HEK293 (cell line): Measurements from ENCODE around the gene ABCG8.
"Not testable (repeated sequence)": the region's sequence is repeated elsewhere in the genome, so short reads cannot be mapped to it uniquely, and the experiment has no call there.

Experiments used
- CTCF ChIA-PET: fragments of 350-600 bp; formaldehyde crosslinking; extraction: SDS; loops from one replicate; lab custom pipeline; 2021; ENCODE audit warnings: antibody characterized with exemption; lab: Yijun Ruan, JAX
- POLR2A ChIA-PET: fragments of 300-600 bp; formaldehyde crosslinking; extraction: SDS; loops from one replicate; lab custom pipeline; 2020; ENCODE audit warnings: antibody characterized with exemption, inconsistent platforms; lab: Yijun Ruan, JAX
- H3K27ac ChIP-seq: fragments of 200-500 bp; sonication (Bioruptor generic); 2 replicates; pipeline ENCODE4 v1.5.1; 2014; ENCODE audit warnings: low read depth, low read length, control low read depth, inconsistent platforms; ENCODE audit errors: extremely low read depth
- H3K36me3 ChIP-seq, 2 experiments: fragments of 200-500 bp in 1 of 2; sonication (Bioruptor generic) in 1 of 2; 1 replicate in 1 of 2; 2 replicates in 1 of 2; pipeline ENCODE4 v1.5.1; 2014 to 2017; ENCODE audit warnings: inconsistent platforms in 2 of 2, low read length in 2 of 2; ENCODE audit not compliant: control insufficient read depth in 2 of 2, insufficient read depth in 1 of 2
- H3K4me1 ChIP-seq: fragments of 200-500 bp; sonication (Bioruptor generic); 2 replicates; pipeline ENCODE4 v1.5.1; 2014; ENCODE audit warnings: mild to moderate bottlenecking, low read length, inconsistent platforms; ENCODE audit not compliant: control insufficient read depth, insufficient read depth
- H3K4me3 ChIP-seq: 2 replicates; pipeline ENCODE4 v1.5.1; 2011; ENCODE audit warnings: low read depth, mild to moderate bottlenecking, control low read depth, low read length, moderate library complexity
- H3K9me3 ChIP-seq: fragments of 200-500 bp; sonication (Bioruptor generic); 2 replicates; pipeline ENCODE4 v1.5.1; 2014; ENCODE audit warnings: low read depth, low read length, inconsistent platforms; ENCODE audit not compliant: control insufficient read depth, insufficient read depth
- AEBP2 ChIP-seq: fragments of 450-650 bp; formaldehyde crosslinking; IDR thresholded peaks from 2 replicates; pipeline ENCODE4 v1.5.1; 2016; ENCODE audit warnings: missing biosample characterization, missing genetic modification characterization, borderline replicate concordance
- GLIS1 ChIP-seq: fragments of 450-650 bp; formaldehyde crosslinking; IDR thresholded peaks from 2 replicates; pipeline ENCODE4 v1.5.1; 2016; ENCODE audit warnings: missing biosample characterization, missing genetic modification characterization
- PRDM1 ChIP-seq: fragments of 450-650 bp; formaldehyde crosslinking; IDR thresholded peaks from 2 replicates; pipeline ENCODE4; 2016; ENCODE audit warnings: missing biosample characterization, missing genetic modification characterization
- SP3 ChIP-seq: fragments of 450-650 bp; formaldehyde crosslinking; IDR thresholded peaks from 2 replicates; pipeline ENCODE4 v1.5.1; 2016; ENCODE audit warnings: missing biosample characterization, missing genetic modification characterization
- TRIM28 ChIP-seq: IDR thresholded peaks from 2 replicates; pipeline ENCODE4 v1.6.1; 2011; ENCODE audit warnings: low read length, control low read depth, borderline replicate concordance
- YY1 ChIP-seq: fragments of 450-650 bp; formaldehyde crosslinking; IDR thresholded peaks from 2 replicates; pipeline ENCODE4 v1.5.1; 2018; ENCODE audit warnings: missing biosample characterization, missing genetic modification characterization
- ZBTB10 ChIP-seq: fragments of 450-650 bp; formaldehyde crosslinking; IDR thresholded peaks from 2 replicates; pipeline ENCODE4 v1.5.1; 2016; ENCODE audit warnings: missing biosample characterization, missing genetic modification characterization
- ZBTB21 ChIP-seq: fragments of 450-650 bp; formaldehyde crosslinking; IDR thresholded peaks from 2 replicates; pipeline ENCODE4 v1.5.1; 2017; ENCODE audit warnings: missing biosample characterization, missing genetic modification characterization
- ZBTB48 ChIP-seq: fragments of 450-650 bp; formaldehyde crosslinking; IDR thresholded peaks from 2 replicates; pipeline ENCODE4 v1.5.1; 2016; ENCODE audit warnings: missing biosample characterization, missing genetic modification characterization
- ZBTB6 ChIP-seq: fragments of 450-650 bp; formaldehyde crosslinking; IDR thresholded peaks from 2 replicates; pipeline ENCODE4 v1.5.1; 2017; ENCODE audit warnings: missing biosample characterization, missing genetic modification characterization
- ZEB2 ChIP-seq: fragments of 450-650 bp; formaldehyde crosslinking; IDR thresholded peaks from 2 replicates; pipeline ENCODE4 v1.5.1; 2016; ENCODE audit warnings: missing biosample characterization, missing genetic modification characterization
- ZFHX2 ChIP-seq: fragments of 450-650 bp; formaldehyde crosslinking; conservative IDR thresholded peaks from 2 replicates; pipeline ENCODE4 v1.5.1; 2016; ENCODE audit warnings: missing biosample characterization, missing genetic modification characterization
- ZNF121 ChIP-seq: fragments of 450-650 bp; formaldehyde crosslinking; IDR thresholded peaks from 2 replicates; pipeline ENCODE4 v1.5.1; 2016; ENCODE audit warnings: missing biosample characterization, missing genetic modification characterization
- ZNF146 ChIP-seq: fragments of 450-650 bp; formaldehyde crosslinking; IDR thresholded peaks from 2 replicates; pipeline ENCODE4 v1.5.1; 2016; ENCODE audit warnings: missing biosample characterization, missing genetic modification characterization
- ZNF26 ChIP-seq: fragments of 450-650 bp; formaldehyde crosslinking; IDR thresholded peaks from 2 replicates; pipeline ENCODE4 v1.5.1; 2016; ENCODE audit warnings: missing biosample characterization, missing genetic modification characterization
- ZNF404 ChIP-seq: fragments of 450-650 bp; formaldehyde crosslinking; IDR thresholded peaks from 2 replicates; pipeline ENCODE4 v1.5.1; 2017; ENCODE audit warnings: missing biosample characterization, missing genetic modification characterization
- ZNF521 ChIP-seq: fragments of 450-650 bp; formaldehyde crosslinking; IDR thresholded peaks from 2 replicates; pipeline ENCODE4 v1.5.1; 2017; ENCODE audit warnings: missing biosample characterization, mild to moderate bottlenecking, missing genetic modification characterization
- ZNF558 ChIP-seq: fragments of 450-650 bp; formaldehyde crosslinking; IDR thresholded peaks from 2 replicates; pipeline ENCODE4 v1.5.1; 2016; ENCODE audit warnings: missing biosample characterization, missing genetic modification characterization
- ZNF571 ChIP-seq: fragments of 450-650 bp; formaldehyde crosslinking; IDR thresholded peaks from 2 replicates; pipeline ENCODE4 v1.5.0; 2017; ENCODE audit warnings: missing biosample characterization, missing genetic modification characterization
- ZNF596 ChIP-seq: fragments of 450-650 bp; IDR thresholded peaks from 2 replicates; pipeline ENCODE4 v1.5.0; 2018; ENCODE audit warnings: missing biosample characterization, mild to moderate bottlenecking, missing genetic modification characterization, moderate library complexity
- ZNF621 ChIP-seq: fragments of 450-650 bp; formaldehyde crosslinking; IDR thresholded peaks from 2 replicates; pipeline ENCODE4 v1.5.1; 2017; ENCODE audit warnings: missing biosample characterization, missing genetic modification characterization
- ZNF623 ChIP-seq: fragments of 450-650 bp; formaldehyde crosslinking; IDR thresholded peaks from 2 replicates; pipeline ENCODE4 v1.5.1; 2016; ENCODE audit warnings: missing biosample characterization, missing genetic modification characterization
- ZNF692 ChIP-seq: fragments of 450-650 bp; formaldehyde crosslinking; IDR thresholded peaks from 2 replicates; pipeline ENCODE4 v1.5.1; 2016; ENCODE audit warnings: missing biosample characterization, missing genetic modification characterization
- ZNF747 ChIP-seq: fragments of 450-650 bp; formaldehyde crosslinking; IDR thresholded peaks from 2 replicates; pipeline ENCODE4 v1.5.1; 2016; ENCODE audit warnings: missing biosample characterization, missing genetic modification characterization

The ABCG8 gene

GRCh38 chr2:43906448-43907109 is 67.8 kb downstream of the ABCG8 start:
- Histone ChIP-seq H3K4me3 (no peak overlapping the region), H3K4me1 (no peaks in the 10 kb centered on the region), H3K9me3 (no peaks in the 10 kb centered on the region), H3K27ac (no peak overlapping the region), H3K36me3 (peaks cover 34 to 66% of the 10 kb centered on the region in 2 experiments)
- no peak for TF ChIP-seq SP3
- TF ChIP-seq ZNF521 = no peak
- no peak for TF ChIP-seq ZNF146
- no peak for TF ChIP-seq ZNF571 (tag by site-specific recombination)
- TF ChIP-seq AEBP2 = no peak
- TF ChIP-seq ZNF121 (tag by site-specific recombination) = no peak
- CTCF ChIA-PET = interaction anchor here (0.5 kb wide), 1 partner anchor 268 kb away, joined by 3 read pairs; no protein-coding TSS in a partner anchor
- POLR2A ChIA-PET = no interaction called here

GRCh38 chr2:43911136-43911790 is 72.5 kb downstream of the ABCG8 start:
- H3K36me3 ChIP-seq = peaks cover 60 to 77% of the 10 kb centered on the region in 2 experiments

GRCh38 chr2:43924463-43924862 is 85.7 kb downstream of the ABCG8 start:
- POLR2A ChIA-PET = no interaction called here
- CTCF ChIA-PET = interaction anchor here (0.6 to 1.5 kb wide), 2 partner anchors 47 to 352 kb away, joined by 3 read pairs; no protein-coding TSS in a partner anchor
- H3K36me3 ChIP-seq = peaks cover 34 to 73% of the 10 kb centered on the region in 2 experiments
- H3K27ac ChIP-seq = no peak overlapping the region
- no peaks in the 10 kb centered on the region for H3K4me1 ChIP-seq
- no peak overlapping the region for H3K4me3 ChIP-seq
- H3K9me3 ChIP-seq = no peaks in the 10 kb centered on the region
- TF ChIP-seq ZNF621 (no peak), ZNF623 (tag by site-specific recombination) (no peak), ZNF596 (no peak), ZNF692 (tag by site-specific recombination) (no peak), PRDM1 (tag by site-specific recombination) (no peak), ZNF26 (tag by site-specific recombination) (no peak), ZBTB21 (tag by site-specific recombination) (no peak), ZNF747 (no peak), ZNF404 (tag by site-specific recombination) (no peak), ZEB2 (no peak), ZNF521 (no peak), ZFHX2 (tag by site-specific recombination) (no peak), GLIS1 (tag by site-specific recombination) (no peak), ZBTB48 (tag by site-specific recombination) (no peak), YY1 (tag by site-specific recombination) (no peak), ZNF558 (tag by site-specific recombination) (no peak), TRIM28 (no peak), ZBTB6 (no peak), ZBTB10 (tag by site-specific recombination) (no peak)

More at GRCh38 chr2:43911136-43911790, 72.5 kb downstream of the ABCG8 start:
- H3K4me1 ChIP-seq, H3K9me3 ChIP-seq, H3K4me3 ChIP-seq, H3K27ac ChIP-seq, POLR2A ChIA-PET, CTCF ChIA-PET: not testable (repeated sequence)
